GM15510 (cell line): ENCODE results near the gene YY1.

Source experiments
- POLR2A ChIP-seq: IDR thresholded peaks from 3 replicates; pipeline ENCODE4 v1.6.1; 2011; ENCODE audit warnings: borderline replicate concordance; ENCODE audit not compliant: insufficient read length; ENCODE audit errors: extremely low read depth

The YY1 gene

DNA sequence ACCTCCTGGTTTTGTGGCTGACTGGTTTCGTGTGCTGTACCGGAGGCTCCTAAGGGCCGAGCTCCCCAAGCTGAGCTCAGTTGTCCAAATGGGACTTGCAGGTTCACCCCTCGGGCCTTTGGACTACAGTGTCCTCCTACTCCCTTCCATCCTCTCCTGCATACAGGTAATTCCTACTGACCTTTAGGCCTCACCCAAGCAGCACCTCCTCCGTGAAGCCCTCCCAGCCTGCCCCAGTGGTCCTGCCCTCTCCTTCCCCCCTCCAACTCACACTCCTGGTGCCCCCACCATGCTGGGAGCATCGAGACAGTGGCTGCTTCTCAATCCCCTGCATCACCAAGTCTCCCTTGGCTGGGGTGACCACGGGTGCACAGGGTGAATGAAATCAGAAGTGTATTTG is 27.1 kb upstream of the YY1 start:
- no peak for TF ChIP-seq POLR2A

DNA sequence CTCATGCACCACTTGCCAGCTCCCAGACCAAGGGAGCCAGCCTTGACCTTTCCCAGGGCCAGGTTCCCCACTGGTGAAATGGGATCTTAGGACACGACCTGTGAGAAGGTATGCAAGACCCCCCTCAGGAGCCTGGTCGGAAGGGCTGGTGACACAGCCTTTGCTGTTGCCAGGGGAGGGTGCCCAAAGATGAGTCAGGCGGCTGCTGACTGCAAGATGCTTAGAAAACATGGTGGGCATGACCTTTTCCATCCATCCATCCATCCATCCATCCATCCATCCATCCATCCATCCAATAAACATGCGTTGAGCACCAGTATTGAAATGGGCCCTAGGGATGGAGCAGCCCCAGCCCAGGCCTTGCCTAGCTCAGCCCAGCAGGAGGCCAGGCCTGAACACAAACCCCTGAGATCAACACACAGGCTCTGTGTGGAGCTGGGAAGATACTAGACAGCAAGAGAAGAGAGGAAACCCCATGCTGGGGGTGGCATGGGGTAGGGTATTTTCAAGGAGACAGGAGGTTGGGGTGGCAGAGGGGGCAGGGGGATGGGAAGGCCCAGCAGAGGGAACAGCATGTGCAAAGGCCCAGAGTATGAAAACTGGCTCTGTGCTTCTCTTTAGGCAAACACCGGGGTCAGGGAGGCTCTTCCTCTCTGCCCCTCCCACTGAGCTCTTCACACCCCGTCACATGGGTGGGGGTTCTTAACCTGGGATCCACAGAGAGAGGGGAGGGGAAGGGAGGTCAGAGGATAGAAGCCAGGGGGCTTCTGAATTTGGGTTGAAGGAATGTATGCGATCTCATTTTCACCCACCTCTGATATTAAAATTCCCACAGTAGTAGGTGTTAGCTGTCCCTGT is 26.2 kb upstream of the YY1 start:
- no peak for TF ChIP-seq POLR2A

DNA sequence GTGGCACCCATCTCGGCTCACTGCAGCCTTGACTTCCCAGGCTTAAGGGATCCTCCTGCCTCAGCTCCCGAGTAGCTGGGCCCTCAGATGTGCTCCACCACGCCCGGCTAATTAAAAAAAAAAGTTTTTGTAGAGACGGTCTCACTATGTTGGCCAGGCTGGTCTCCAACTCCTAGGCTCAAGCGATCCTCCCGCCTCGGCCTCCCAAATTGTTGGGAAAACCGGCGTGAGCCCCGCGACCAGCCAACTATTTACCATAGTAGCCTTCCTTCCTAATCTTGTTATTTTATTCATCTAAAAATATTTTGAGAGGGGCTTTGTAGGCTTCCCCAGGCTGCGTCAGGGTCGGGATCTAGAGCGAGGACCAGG is 25.4 kb upstream of the YY1 start:
- TF ChIP-seq POLR2A: no peak

DNA sequence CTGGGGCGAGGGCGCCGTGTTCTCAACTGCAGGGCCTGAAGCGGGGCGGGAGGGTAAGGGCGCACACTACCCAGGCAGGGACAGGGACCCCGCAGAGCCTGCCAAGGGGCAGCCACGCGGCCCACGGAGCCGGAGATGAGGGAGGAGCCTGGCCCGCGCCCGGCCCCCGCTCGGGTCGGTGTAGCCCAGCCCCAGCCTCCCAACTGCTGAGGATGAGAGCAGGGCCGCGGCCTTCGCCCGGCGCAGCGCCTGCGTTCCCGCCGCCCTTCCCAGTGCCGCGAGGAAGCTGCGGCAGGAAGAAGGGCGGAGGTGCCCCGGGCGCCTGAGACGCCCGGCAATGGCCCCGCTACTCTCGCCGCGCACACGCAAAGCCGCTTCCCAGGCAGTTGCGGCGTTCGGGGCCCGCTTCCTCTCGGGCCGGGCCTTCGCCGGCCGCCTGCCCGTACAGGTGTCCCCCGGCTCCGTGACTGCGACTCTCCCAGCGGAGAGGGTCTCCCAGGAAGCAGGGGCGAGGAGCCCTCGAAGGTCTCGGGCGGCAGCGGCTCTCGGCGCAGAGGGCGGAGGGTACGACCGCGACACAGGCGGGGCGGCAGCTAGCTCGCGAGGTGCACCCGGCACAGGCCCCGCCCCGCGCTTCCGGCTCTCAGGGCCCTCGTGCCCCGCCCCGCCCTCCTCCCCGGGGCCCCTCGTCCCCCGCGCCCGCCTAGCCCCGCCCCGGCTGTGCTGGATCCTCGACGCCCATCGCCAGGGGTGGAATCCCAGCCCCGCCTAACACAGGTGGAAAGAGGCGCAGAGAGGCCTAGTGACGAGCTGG is 24.8 kb upstream of the YY1 start:
- TF ChIP-seq POLR2A: peak; percentile 90

DNA sequence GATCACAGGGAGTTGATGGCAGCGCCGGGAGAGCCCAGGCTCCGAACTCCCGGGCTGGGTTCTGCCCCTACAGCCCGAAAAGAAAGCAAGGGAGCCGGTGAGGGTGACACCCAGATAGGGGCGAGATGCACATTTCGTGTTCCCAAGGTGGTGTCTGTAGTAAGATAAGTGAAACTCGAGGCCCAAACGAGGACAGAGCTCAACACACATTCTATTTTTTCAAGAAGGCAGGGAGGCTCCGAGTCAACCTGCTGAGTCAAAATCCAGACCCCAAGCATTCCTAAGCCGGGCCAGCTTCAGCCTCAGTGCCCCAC is 24.2 kb upstream of the YY1 start:
- no peak for TF ChIP-seq POLR2A

DNA sequence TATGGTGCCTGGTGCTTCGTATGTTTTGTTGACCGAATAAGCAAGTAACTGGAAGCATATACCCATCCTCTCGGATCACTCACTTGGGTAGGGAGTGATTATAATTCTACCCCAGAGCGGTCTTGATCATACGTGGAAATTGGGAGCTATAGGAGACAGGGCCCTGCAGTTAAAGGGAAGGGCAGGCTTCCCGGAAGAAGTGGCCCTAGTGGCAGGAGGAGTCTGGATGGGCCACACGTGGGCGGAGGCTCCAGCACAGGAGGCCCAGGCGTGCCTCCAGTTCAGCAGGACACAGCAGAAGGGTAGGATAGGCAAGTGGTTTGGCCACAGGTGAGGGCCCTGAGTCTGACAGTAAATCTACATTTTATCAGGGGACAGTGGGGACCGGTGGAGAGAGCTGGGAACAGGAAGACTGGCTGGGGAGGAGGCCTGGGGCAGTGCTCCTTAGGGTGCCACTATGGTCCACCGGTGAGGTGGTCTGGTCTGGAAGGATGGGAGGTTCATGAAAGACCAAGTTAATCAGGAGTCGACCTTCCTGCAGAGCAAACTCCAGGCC is 23.5 kb upstream of the YY1 start:
- TF ChIP-seq POLR2A: no peak

DNA sequence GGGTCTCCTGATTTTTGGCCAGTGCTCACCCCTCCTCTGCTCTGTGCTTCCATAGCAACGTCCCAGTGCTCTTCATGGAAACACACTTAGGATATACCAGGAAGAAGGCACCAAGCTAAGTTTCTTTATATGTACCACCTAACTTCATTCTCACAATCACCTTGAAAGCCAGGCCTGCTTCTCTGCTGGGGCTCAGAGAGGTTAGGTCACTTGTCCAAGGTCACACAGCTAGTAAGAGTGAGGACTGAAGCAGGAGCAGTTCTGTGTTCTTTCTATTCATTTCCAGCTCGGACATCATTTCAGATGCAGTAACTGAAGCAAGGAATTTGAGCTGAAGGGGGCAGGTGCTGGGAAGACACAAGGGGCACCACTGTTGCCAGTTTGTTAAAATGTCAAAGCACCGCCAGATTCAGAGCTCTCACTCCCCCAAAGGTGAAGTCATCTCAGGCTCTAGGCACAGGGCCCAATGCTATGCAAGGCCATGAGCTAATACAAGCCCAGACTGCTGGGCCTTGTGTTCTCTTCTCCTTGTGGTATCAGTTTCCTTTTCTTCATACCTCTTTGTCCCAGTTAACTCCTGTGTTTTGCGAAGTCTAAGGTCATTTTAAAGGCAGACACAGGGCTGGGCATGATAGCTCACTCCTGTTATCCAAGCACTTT is 19.7 kb upstream of the YY1 start:
- no peak for TF ChIP-seq POLR2A

DNA sequence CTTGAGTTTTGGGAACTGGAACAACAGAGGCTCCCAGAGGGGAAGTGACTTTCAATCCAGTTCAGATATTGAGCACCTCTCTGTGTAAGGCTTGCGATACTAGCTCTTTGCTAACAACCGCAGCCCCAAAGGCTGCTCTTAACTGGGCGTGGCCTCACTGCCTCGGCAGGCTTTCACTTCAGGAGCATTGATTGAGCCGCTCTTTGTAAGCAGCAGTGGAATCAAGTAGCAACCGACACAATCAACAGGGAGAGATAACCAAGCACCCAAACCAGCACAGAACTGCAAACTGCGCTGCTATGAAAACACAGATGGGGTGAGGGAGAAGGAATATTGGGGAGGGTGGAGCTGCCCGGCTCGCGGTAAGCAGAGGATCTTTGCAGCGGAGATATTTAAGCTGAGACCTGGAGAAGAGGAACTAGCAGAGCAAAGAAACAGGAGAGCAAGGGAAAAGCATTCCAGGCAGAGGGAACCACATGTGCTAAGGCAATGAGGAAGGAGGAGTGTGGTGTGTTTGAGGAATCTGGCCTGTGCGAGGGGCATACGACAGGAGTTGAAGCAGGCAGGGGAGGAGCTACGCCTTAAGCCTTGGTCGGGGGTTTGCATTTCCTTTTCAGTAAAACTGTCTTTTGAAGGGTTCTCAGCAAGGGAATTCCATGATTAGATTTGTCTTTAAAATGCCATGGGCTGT is 17.3 kb upstream of the YY1 start:
- TF ChIP-seq POLR2A: peak; percentile 44

DNA sequence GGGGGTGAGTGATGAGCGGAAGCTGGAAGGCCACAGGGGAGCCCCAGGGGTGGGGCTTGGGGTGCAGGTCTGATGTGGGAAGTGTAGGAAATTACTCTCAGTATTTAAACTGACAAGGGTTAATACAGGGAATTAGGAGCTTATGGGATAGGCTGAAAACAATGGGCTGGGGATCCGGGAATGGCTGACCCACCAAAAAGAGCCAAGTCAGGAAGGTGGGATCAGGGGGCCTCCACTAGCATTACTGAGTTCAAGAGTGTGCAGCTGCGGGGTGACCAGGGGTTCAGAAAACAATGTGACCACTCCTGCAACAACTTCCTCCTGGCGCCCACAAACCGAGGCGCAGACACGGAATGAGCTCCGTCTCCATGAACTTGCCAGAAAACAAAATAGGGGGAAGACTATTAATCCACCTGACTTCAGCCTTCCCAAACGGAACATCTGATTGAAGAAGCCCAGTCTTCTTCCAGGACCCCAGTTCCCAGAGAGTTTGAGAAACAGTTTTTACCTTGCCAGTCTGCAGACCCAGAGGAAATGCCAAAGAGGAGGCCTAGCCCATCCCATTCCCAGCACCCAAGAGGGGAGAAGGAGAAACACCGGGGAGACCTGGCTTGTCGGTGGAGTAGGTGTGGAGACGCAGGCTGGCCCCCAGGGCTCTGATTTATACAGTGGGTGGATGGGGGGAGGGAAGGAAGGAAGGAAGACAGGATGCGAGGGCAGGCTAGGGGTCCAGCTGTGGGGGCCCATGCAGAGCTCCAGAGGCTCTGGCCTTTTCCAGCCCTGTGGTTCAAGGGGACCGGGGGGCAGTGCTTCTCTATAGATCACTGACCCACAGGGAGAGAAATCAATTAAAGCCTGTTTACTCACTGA is 16.5 kb upstream of the YY1 start:
- no peak for TF ChIP-seq POLR2A

DNA sequence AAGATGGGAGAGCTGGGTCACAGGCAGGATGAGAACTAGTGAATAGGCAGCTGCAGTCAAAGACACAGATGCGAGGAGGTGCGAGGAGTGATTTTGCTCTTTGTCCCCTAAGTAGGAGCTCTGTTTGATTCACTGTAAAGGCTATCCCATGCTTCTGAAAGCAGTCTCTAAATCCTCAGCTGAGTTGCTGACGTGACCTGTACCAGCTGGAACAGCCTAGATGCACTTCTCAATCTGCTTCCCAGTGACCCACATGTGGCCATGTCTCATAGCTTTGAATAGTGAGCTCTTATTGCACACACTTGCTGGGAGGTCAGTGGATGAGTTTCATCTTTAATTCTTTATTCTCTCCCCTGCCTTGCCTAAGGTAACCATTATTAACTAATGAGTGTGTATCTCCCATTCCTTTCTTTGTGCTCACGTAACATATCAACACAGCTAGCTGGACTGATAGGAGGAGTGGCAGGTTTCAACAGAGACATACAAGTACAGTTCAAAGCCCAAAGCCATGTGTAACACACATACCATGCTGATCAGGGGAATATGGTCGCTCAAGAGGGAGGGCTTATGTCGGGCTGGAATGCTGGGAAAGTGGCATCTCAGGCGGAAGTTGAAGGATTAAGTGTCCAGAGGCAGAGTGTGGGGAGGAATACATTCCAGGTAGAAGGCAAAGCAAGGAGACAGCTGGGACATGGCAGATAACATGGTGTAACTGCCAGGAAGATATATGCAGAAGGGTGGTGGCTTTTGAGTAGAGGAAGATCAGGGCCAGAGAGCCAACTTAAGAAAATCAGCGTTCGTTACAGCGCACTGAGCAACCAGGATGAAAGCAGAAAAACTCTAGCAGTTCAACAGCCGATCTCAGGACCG is 15.4 kb upstream of the YY1 start:
- TF ChIP-seq POLR2A: no peak

DNA sequence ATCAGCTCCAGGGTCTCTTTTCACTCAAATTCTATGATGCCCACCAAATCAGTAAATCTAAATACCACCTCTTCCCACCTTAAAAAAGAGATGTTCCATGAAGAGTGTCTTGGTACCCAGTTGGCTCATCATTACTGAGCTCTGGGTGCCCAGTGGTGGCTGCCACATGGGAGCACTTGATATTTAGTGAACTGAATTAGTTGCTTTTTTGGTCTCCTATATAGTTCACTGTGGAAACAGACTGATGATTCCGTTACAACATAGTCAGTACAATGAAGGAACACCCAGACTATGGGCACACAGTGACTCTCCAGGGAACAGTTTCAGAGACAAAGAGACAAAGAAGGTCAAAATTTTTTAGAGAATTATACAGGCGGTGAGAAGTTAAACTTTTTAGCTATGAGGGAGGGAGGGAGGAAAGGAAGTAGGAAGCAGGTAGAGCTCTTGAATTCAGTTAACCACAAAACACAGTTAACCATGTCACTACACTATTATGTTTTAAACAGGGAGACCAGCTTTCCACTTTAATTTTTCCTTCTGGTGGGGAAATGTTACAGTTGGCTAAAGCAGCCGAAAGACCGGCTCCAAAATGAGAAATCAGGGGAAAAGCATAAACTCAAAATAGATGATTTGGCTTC is 14.6 kb upstream of the YY1 start:
- TF ChIP-seq POLR2A: no peak

DNA sequence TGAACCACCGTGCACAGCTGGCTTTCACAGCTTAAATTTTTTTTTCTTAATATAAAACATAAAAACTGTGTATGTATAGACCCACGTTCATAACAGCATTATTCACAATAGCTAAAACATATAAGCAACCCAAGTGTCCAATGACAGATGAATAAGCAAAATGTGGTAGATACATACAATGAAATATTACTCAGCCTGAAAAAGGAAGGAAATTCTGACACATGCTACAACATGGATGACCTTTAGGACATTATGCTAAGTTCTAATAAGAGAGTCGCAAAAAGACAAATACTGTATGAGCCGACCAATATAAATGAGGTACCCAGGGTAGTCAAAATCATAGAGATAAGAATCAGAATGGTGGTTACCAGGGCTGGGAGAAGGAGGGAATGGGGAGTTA is 13.8 kb upstream of the YY1 start:
- TF ChIP-seq POLR2A: no peak

DNA sequence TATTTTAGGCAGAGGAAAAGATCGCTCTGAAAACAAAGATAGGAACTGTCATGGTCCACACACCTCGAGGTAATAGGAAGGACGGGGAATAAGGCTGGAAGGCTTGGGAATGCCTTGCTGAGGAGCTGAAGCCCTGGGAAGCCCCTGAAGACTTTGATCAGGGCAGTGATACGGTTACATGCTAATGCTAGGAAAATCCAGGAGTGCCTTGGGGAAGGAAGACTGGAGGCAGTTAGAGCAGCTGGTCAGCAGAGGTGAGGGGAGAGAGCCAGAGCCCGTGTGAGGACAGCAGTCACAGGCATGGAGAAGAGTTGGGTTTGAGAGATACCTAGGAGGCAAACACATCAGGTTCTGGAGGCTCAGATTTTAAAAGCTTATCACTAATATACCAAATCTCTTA is 8.6 kb upstream of the YY1 start:
- no peak for TF ChIP-seq POLR2A

DNA sequence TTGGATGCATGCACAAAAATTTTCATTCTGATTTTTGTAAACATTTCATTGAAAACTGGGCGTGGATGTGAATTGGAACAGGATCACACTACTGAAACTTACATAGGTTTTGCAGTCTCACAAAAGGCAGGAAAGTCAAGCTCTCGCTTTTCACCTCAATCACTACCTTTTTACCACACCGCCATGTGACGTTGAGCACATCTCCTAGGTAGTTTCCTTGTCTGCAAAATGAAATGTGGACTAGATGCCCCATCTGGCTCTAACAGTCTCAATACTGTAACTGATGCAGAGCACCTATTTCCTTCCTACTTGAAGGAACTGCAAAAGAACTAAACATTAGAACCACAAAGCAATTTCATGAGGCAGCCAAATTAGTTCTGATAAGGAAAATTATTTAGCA is 4.4 kb upstream of the YY1 start:
- TF ChIP-seq POLR2A: no peak
